ENCODE results near the gene KLHL14.

Gene KLHL14

GRCh38 chr18:32714571-32715148 lies 58.2 kb downstream of the KLHL14 start:
- Histone ChIP-seq H3K27ac (ENCODE audit: low read depth, low read length) (no peak overlapping the region), H3K4me2 (ENCODE audit: low read depth, low read length, poor library complexity, severe bottlenecking) (no peak overlapping the region), H3K9me2 (replicated peaks; ENCODE audit: insufficient read depth, low read length) (no peaks in the 10 kb centered on the region), H3K27me3 (ENCODE audit: low read length) (no peaks in the 10 kb centered on the region), H3K36me3 (ENCODE audit: low read length) (no peaks in the 10 kb centered on the region), H3K9ac (ENCODE audit: low read length) (no peak overlapping the region), H2AFZ (ENCODE audit: low read depth, low read length, severe bottlenecking) (peak overlapping the region; percentile 63), H3K4me3 (ENCODE audit: insufficient read depth, low read length, poor library complexity, severe bottlenecking) (no peak overlapping the region), H4K20me1 (ENCODE audit: low read depth, low read length) (no peaks in the 10 kb centered on the region), H3K79me2 (ENCODE audit: insufficient read depth, low read length) (no peaks in the 10 kb centered on the region), H3F3A (ENCODE audit: insufficient read depth) (no peaks in the 10 kb centered on the region), H3K9me3 (ENCODE audit: insufficient read depth, low read length) (no peaks in the 10 kb centered on the region)
- TF ChIP-seq CTCF (IDR thresholded peaks at IDR 0.05; ENCODE audit: insufficient read depth, low read length, poor library complexity, severe bottlenecking) = peak; percentile 96
- TF ChIP-seq EZH2phosphoT487 (conservative IDR thresholded peaks at IDR 0.05; ENCODE audit: low read length) = no peak

GRCh38 chr18:32712860-32713259 lies 60.0 kb downstream of the KLHL14 start:
- H3K9me3 ChIP-seq (ENCODE audit: insufficient read depth, low read length) = no peaks in the 10 kb centered on the region
- H4K20me1 ChIP-seq (ENCODE audit: low read depth, low read length) = no peaks in the 10 kb centered on the region
- no peaks in the 10 kb centered on the region for H3K36me3 ChIP-seq (ENCODE audit: low read length)
- no peak overlapping the region for H3K9ac ChIP-seq (ENCODE audit: low read length)
- no peak for TF ChIP-seq CTCF (IDR thresholded peaks at IDR 0.05; ENCODE audit: insufficient read depth, low read length, poor library complexity, severe bottlenecking)
- TF ChIP-seq EZH2phosphoT487 (conservative IDR thresholded peaks at IDR 0.05; ENCODE audit: low read length) = no peak
- H2AFZ ChIP-seq (ENCODE audit: low read depth, low read length, severe bottlenecking) = no peak overlapping the region
- H3F3A ChIP-seq (ENCODE audit: insufficient read depth) = no peaks in the 10 kb centered on the region
- H3K27ac ChIP-seq (ENCODE audit: low read depth, low read length) = no peak overlapping the region
- H3K4me2 ChIP-seq (ENCODE audit: low read depth, low read length, poor library complexity, severe bottlenecking) = no peak overlapping the region
- no peak overlapping the region for H3K4me3 ChIP-seq (ENCODE audit: insufficient read depth, low read length, poor library complexity, severe bottlenecking)
- H3K79me2 ChIP-seq (ENCODE audit: insufficient read depth, low read length) = no peaks in the 10 kb centered on the region
- no peaks in the 10 kb centered on the region for H3K27me3 ChIP-seq (ENCODE audit: low read length)
- H3K9me2 ChIP-seq (replicated peaks; ENCODE audit: insufficient read depth, low read length) = no peaks in the 10 kb centered on the region

GRCh38 chr18:32711862-32712261 lies 61.0 kb downstream of the KLHL14 start:
- Histone ChIP-seq H3K36me3 (ENCODE audit: low read length) (no peaks in the 10 kb centered on the region), H3K9me2 (replicated peaks; ENCODE audit: insufficient read depth, low read length) (no peaks in the 10 kb centered on the region), H3F3A (ENCODE audit: insufficient read depth) (no peaks in the 10 kb centered on the region), H3K9ac (ENCODE audit: low read length) (no peak overlapping the region), H3K4me2 (ENCODE audit: low read depth, low read length, poor library complexity, severe bottlenecking) (no peak overlapping the region), H3K27me3 (ENCODE audit: low read length) (no peaks in the 10 kb centered on the region), H3K4me3 (ENCODE audit: insufficient read depth, low read length, poor library complexity, severe bottlenecking) (no peak overlapping the region), H3K79me2 (ENCODE audit: insufficient read depth, low read length) (no peaks in the 10 kb centered on the region), H3K27ac (ENCODE audit: low read depth, low read length) (no peak overlapping the region), H4K20me1 (ENCODE audit: low read depth, low read length) (no peaks in the 10 kb centered on the region), H2AFZ (ENCODE audit: low read depth, low read length, severe bottlenecking) (no peak overlapping the region), H3K9me3 (ENCODE audit: insufficient read depth, low read length) (no peaks in the 10 kb centered on the region)
- TF ChIP-seq CTCF (IDR thresholded peaks at IDR 0.05; ENCODE audit: insufficient read depth, low read length, poor library complexity, severe bottlenecking) (no peak), EZH2phosphoT487 (conservative IDR thresholded peaks at IDR 0.05; ENCODE audit: low read length) (no peak)
